Measurements from ENCODE around the gene TYSND1. TPM values are rescaled to one million over a fixed set of nuclear protein-coding genes. Genes with fewer than 3 reads are reported as not detected.

TYSND1 gene
- total RNA-seq, 1 donor from 2014 or later = 17.5 TPM

DNA sequence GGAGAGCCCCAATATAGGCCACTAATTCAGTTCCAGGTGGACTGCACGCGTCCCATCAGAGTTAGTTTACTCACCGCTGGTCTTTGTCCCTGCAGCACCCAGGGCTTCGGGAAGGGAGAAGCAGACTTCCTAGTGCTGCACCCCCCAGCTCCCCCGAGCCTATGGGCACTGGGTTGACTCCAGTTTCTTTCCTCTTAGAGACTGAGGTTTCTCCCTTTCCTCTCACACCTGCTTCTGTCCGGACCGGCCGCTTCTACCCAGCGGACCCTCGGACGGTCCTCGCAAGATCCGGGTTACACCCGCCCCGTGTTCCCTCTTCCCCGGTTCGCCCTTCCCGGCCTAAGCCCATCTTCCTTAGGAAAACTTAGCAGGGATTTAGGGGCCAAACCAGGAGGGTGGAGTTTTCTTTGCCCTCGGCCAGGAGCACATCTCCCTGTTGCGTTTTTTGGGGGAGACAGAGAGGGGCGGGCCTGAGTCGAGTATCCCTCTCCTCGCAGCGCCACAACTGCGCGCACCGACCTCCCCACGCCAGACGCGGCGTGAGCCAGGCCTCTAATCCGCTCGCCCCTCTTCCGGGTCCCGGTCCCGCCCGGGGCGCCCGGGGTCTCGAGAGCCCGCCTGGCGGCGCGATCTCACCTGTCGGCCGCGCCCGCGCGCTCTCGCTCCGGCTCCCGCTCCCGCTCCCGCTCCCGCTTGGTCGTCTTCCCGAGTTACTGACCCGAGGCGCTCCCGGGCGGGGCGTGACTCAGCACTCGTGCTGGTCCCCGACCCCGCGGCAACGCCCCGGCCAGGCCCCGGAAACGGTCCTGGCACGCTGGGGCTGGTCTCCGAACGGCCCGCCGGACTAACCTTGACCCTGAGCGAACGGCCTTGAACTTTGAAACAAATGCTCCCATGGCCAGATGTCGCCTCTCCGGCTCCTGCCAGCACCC lies 14.1 kb downstream of the TYSND1 start, which contains the start of gene AIFM2:
TSS of gene AIFM2 (minus strand) at position 728 of the 932 bp plus-strand sequence. CDS start 8,741 bp downstream, outside the sequence.
- Mint-ChIP-seq H3K9me3 (no peaks in the 10 kb centered on the region), H3K27ac (peak within 1 kb of the TSS; percentile 91), H3K36me3 (peaks cover 11% of the 10 kb centered on the region), H3K4me1 (ENCODE audit: unreplicated experiment) (peaks cover 15% of the 10 kb centered on the region), H3K4me3 (peak within 1 kb of the TSS; percentile 91), H3K27me3 (peaks cover 13% of the 10 kb centered on the region)
- no peak for DNase-seq (ENCODE audit: extremely low spot score, unreplicated experiment)
- no peak for TF ChIP-seq CTCF (conservative IDR thresholded peaks at IDR 0.05)

- H3K27me3 Mint-ChIP-seq = peaks cover 13% of the 10 kb centered on the region
- DNase-seq (ENCODE audit: extremely low spot score, unreplicated experiment) = no peak
- peaks cover 15% of the 10 kb centered on the region for H3K4me1 Mint-ChIP-seq (ENCODE audit: unreplicated experiment)
- H3K36me3 Mint-ChIP-seq = peaks cover 6% of the 10 kb centered on the region
- H3K27ac Mint-ChIP-seq = no peak overlapping the region
- TF ChIP-seq CTCF (conservative IDR thresholded peaks at IDR 0.05) = no peak
- H3K9me3 Mint-ChIP-seq = no peaks in the 10 kb centered on the region
- peak overlapping the region; percentile 91 for H3K4me3 Mint-ChIP-seq
Measured at GRCh38 chr10:70131560-70131937, 15.0 kb downstream of the TYSND1 start.

DNA sequence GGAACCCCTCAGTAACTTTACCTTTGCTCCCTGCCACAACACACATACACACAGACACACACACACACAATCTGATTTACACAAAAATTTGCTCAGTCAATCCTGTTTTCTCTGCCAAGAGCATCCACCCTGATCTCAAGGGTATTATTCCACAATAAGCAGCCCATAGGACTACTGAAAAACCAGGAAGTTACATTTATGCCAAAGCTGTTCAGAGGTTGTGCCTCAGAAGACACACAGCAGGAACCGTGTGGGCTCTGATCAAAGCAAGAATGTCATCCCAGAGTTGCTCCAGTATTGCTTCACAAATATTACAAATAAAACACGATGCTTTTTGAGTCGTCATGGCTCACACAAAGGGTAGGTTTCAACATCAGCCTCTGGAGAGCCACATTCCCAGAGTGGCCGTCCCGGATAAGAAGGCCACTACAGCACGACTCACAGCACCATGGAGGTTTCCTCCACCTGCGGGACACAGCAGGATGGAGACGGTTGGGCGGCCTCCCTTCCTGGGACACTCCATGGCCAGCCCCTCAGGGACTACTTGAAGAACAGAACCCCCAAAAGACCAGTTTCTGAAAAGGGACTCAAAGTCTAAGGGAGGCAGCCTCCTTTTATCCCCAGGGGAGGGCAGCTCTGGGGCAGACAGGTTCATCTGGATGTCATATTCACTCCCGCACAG lies 15.5 kb downstream of the TYSND1 start:
- Mint-ChIP-seq H3K36me3 (peaks cover 6% of the 10 kb centered on the region), H3K4me3 (peak overlapping the region; percentile 35), H3K4me1 (ENCODE audit: unreplicated experiment) (peaks cover 15% of the 10 kb centered on the region), H3K9me3 (no peaks in the 10 kb centered on the region), H3K27ac (peak overlapping the region; percentile 7), H3K27me3 (peaks cover 13% of the 10 kb centered on the region)
- no peak for DNase-seq (ENCODE audit: extremely low spot score, unreplicated experiment)
- TF ChIP-seq CTCF (conservative IDR thresholded peaks at IDR 0.05) = no peak

- Mint-ChIP-seq H3K4me3 (no peak overlapping the region), H3K27ac (no peak overlapping the region), H3K27me3 (peaks cover under 1% of the 10 kb centered on the region), H3K9me3 (no peaks in the 10 kb centered on the region), H3K4me1 (ENCODE audit: unreplicated experiment) (peaks cover 8% of the 10 kb centered on the region), H3K36me3 (no peaks in the 10 kb centered on the region)
- TF ChIP-seq CTCF (conservative IDR thresholded peaks at IDR 0.05) = no peak
- no peak for DNase-seq (ENCODE audit: extremely low spot score, unreplicated experiment)
Measured at GRCh38 chr10:70126700-70127395, 19.7 kb downstream of the TYSND1 start.

GRCh38 chr10:70125918-70126552 lies 20.5 kb downstream of the TYSND1 start:
- Mint-ChIP-seq H3K36me3 (no peaks in the 10 kb centered on the region), H3K4me1 (ENCODE audit: unreplicated experiment) (peaks cover 8% of the 10 kb centered on the region), H3K27me3 (no peaks in the 10 kb centered on the region), H3K4me3 (no peak overlapping the region), H3K27ac (no peak overlapping the region), H3K9me3 (no peaks in the 10 kb centered on the region)
- DNase-seq (ENCODE audit: extremely low spot score, unreplicated experiment) = no peak
- no peak for TF ChIP-seq CTCF (conservative IDR thresholded peaks at IDR 0.05)
